Cortex of kidney (tissue), 1 donor: ENCODE results near the gene FCRL6.

ENCODE experiments used
- DNase-seq: peaks from one replicate; lab custom pipeline; 2025; lab: John Stamatoyannopoulos, UW

The FCRL6 gene

GRCh38 chr1:159864262-159864661 is 62.1 kb downstream of the FCRL6 start:
- no peak for DNase-seq
